Transverse colon (tissue), 4 donors: Measurements from ENCODE around the gene TGM3.

ENCODE experiments used
- CTCF ChIP-seq, 5 experiments: fragments of 200-600 bp in 3 of 5; fragments of 450-650 bp in 2 of 5; sonication (generic) in 3 of 5; IDR thresholded peaks; 1 replicate in 2 of 5; 2 replicates in 3 of 5; pipeline ENCODE4 v1.5.1; 2016 to 2017; ENCODE audit warnings: antibody characterized with exemption in 5 of 5, inconsistent platforms in 3 of 5, mild to moderate bottlenecking in 2 of 5, moderate library complexity in 1 of 5
- EP300 ChIP-seq: sonication (generic); formaldehyde crosslinking; IDR thresholded peaks from one replicate; pipeline ENCODE4 v1.6.1; 2017; ENCODE audit warnings: antibody characterized with exemption, low read depth
- POLR2A ChIP-seq: fragments of 450-650 bp; IDR thresholded peaks from one replicate; pipeline ENCODE4 v1.6.1; 2016; ENCODE audit warnings: antibody characterized with exemption, mild to moderate bottlenecking, moderate library complexity
- POLR2AphosphoS5 ChIP-seq, 3 donors: sonication (generic); formaldehyde crosslinking; IDR thresholded peaks; one replicate each; pipeline ENCODE4 v1.6.1; 2016; ENCODE audit warnings: antibody characterized with exemption in 3 of 3

DNA sequence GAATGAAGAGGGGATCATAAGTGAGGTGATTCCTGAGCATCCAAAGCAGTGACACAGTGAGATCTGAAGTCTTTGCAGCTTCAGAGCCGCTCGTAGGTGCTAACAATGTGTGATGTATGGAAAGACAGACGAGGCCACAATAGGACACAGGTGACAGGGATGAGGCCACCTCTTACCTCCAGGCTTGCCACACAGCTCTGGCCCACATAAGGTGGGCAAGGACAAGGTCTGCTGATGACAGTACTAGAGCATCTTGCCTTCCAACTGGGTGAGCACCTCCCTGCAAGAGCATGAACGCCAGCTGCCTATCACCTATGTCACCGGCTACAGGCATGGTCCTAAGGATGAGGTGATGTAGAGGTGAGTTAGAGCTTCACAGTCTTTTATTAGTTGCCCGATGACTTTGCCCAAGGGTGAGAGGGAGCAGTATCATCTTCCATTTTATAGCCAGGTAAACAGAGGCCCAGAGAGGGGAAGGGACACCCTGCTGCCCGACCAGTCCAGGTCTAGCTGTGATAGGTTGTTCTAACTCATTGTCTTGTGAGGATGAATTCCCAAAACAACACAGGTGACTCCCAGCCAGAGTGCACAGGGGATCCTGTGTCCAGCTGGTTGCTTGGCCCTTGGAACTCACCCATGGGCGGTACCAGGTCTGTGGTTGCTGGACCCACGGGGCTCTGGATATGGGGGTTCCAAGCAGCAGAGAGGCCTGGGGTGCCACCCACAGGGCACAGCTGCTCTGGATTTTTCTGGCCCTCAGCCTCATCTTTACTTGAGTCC lies 78.7 kb downstream of the TGM3 start:
- no peak for TF ChIP-seq POLR2A
- TF ChIP-seq CTCF (IDR thresholded peaks at IDR 0.05), result no peak
- no peak for TF ChIP-seq POLR2AphosphoS5 (IDR thresholded peaks at IDR 0.05)
- no peak for TF ChIP-seq EP300
